Activated CD8-positive, alpha-beta memory T cell treated with anti-CD3 and anti-CD28 coated beads for 24 hours (primary cell): ENCODE results near the gene ZFP36L2.

Source experiments
- DNase-seq: peaks from one replicate; pipeline ENCODE4 v3.0.0-alpha.2; 2020

Gene ZFP36L2

GRCh38 chr2:43226558-43226954 lies at the start of gene ZFP36L2:
Gene ZFP36L2 (minus strand): TSS chr2:43226606. CDS start chr2:43226315, 291 bp downstream.
- DNase-seq, result peak; percentile 97

GRCh38 chr2:43274721-43275120 lies 48.3 kb upstream of the ZFP36L2 start:
- DNase-seq, result no peak

- DNase-seq, result no peak
These were observed 47.6 kb upstream of the ZFP36L2 start for GRCh38 chr2:43274055-43274454.

- no peak for DNase-seq
These were observed 47.1 kb upstream of the ZFP36L2 start for GRCh38 chr2:43273529-43273928.

- no peak for DNase-seq
These were observed 44.7 kb upstream of the ZFP36L2 start for GRCh38 chr2:43270930-43271615.

- DNase-seq, result no peak
These were observed 44.1 kb upstream of the ZFP36L2 start for GRCh38 chr2:43270461-43270860.

GRCh38 chr2:43269706-43270105 lies 43.3 kb upstream of the ZFP36L2 start:
- DNase-seq, result no peak

GRCh38 chr2:43269074-43269572 lies 42.7 kb upstream of the ZFP36L2 start:
- DNase-seq, result no peak

- DNase-seq, result no peak
These were observed 41.9 kb upstream of the ZFP36L2 start for GRCh38 chr2:43268066-43268953.

- no peak for DNase-seq
These were observed 41.0 kb upstream of the ZFP36L2 start for GRCh38 chr2:43267381-43267780.

GRCh38 chr2:43266711-43267111 lies 40.3 kb upstream of the ZFP36L2 start:
- no peak for DNase-seq

GRCh38 chr2:43265421-43265820 lies 39.0 kb upstream of the ZFP36L2 start:
- no peak for DNase-seq

GRCh38 chr2:43265001-43265400 lies 38.6 kb upstream of the ZFP36L2 start:
- DNase-seq, result no peak

- DNase-seq, result no peak
These were observed 36.5 kb upstream of the ZFP36L2 start for GRCh38 chr2:43262951-43263350.

- no peak for DNase-seq
These were observed 35.8 kb upstream of the ZFP36L2 start for GRCh38 chr2:43262239-43262638.

GRCh38 chr2:43259512-43259911 lies 33.1 kb upstream of the ZFP36L2 start:
- no peak for DNase-seq

- no peak for DNase-seq
These were observed 32.2 kb upstream of the ZFP36L2 start for GRCh38 chr2:43258547-43259156.

GRCh38 chr2:43255296-43255910 lies 29.0 kb upstream of the ZFP36L2 start:
- DNase-seq, result no peak

GRCh38 chr2:43254331-43254730 lies 27.9 kb upstream of the ZFP36L2 start:
- no peak for DNase-seq

- no peak for DNase-seq
These were observed 24.8 kb upstream of the ZFP36L2 start for GRCh38 chr2:43251171-43251731.

GRCh38 chr2:43250015-43250414 lies 23.6 kb upstream of the ZFP36L2 start:
- DNase-seq, result no peak

GRCh38 chr2:43248621-43249020 lies 22.2 kb upstream of the ZFP36L2 start:
- DNase-seq, result no peak

GRCh38 chr2:43246641-43247040 lies 20.2 kb upstream of the ZFP36L2 start:
- DNase-seq, result no peak
